ENCODE data around the gene PPT1.

GRCh38 chr1:40059338-40059959 is 37.6 kb downstream of the PPT1 start:
- TF ChIP-seq JUNB (IDR thresholded peaks at IDR 0.05) (no peak), POLR2A (IDR thresholded peaks at IDR 0.05; ENCODE audit: low read length) (no peak), PHF8 (IDR thresholded peaks at IDR 0.05; ENCODE audit: borderline replicate concordance, low read depth) (no peak), NR3C1 (IDR thresholded peaks at IDR 0.05) (no peak), MAX (IDR thresholded peaks at IDR 0.05) (no peak), USF2 (IDR thresholded peaks at IDR 0.05) (no peak), FOSL2 (IDR thresholded peaks at IDR 0.05) (no peak), FOSL2 (CRISPR knock-in tag; IDR thresholded peaks at IDR 0.05) (no peak), RFX5 (IDR thresholded peaks at IDR 0.05) (no peak)
- TF ChIP-seq, protein P1, sequence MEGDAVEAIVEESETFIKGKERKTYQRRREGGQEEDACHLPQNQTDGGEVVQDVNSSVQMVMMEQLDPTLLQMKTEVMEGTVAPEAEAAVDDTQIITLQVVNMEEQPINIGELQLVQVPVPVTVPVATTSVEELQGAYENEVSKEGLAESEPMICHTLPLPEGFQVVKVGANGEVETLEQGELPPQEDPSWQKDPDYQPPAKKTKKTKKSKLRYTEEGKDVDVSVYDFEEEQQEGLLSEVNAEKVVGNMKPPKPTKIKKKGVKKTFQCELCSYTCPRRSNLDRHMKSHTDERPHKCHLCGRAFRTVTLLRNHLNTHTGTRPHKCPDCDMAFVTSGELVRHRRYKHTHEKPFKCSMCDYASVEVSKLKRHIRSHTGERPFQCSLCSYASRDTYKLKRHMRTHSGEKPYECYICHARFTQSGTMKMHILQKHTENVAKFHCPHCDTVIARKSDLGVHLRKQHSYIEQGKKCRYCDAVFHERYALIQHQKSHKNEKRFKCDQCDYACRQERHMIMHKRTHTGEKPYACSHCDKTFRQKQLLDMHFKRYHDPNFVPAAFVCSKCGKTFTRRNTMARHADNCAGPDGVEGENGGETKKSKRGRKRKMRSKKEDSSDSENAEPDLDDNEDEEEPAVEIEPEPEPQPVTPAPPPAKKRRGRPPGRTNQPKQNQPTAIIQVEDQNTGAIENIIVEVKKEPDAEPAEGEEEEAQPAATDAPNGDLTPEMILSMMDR (IDR thresholded peaks at IDR 0.05) = no peak

Measured in A549 (cell line).